Stimulated activated CD8-positive, alpha-beta memory T cell treated with anti-CD3 and anti-CD28 coated beads, Interleukin-7, amount 100 ng/mL, for 4 hours (primary cell): ENCODE measurements around the gene MAPKBP1.

Source experiments
- DNase-seq, 2 donors: peaks; one replicate each; pipeline ENCODE4 v3.0.0-alpha.2; 2020; ENCODE audit warnings: low read depth in 2 of 2

MAPKBP1 gene

DNA sequence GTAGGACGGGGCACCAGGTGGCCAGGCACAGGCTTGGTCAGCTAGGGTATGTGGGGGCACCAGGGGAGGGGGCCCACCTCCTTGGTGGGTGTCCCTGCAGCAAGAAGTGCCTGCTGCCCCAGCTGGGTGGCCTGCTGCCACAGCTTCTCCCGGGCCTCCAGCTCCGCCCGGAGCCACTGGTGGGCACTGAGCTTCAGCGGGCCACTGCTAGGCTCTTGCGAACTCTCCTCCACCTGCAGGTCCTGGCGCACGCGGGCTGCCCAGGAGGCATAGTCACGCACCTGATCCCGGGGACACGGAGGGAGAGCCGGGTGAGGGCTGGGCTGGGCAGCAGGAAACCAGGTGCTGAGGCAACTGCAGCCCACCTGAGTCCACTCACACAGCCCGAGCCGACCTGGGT is 94.0 kb downstream of the MAPKBP1 start:
- no peak for DNase-seq

DNA sequence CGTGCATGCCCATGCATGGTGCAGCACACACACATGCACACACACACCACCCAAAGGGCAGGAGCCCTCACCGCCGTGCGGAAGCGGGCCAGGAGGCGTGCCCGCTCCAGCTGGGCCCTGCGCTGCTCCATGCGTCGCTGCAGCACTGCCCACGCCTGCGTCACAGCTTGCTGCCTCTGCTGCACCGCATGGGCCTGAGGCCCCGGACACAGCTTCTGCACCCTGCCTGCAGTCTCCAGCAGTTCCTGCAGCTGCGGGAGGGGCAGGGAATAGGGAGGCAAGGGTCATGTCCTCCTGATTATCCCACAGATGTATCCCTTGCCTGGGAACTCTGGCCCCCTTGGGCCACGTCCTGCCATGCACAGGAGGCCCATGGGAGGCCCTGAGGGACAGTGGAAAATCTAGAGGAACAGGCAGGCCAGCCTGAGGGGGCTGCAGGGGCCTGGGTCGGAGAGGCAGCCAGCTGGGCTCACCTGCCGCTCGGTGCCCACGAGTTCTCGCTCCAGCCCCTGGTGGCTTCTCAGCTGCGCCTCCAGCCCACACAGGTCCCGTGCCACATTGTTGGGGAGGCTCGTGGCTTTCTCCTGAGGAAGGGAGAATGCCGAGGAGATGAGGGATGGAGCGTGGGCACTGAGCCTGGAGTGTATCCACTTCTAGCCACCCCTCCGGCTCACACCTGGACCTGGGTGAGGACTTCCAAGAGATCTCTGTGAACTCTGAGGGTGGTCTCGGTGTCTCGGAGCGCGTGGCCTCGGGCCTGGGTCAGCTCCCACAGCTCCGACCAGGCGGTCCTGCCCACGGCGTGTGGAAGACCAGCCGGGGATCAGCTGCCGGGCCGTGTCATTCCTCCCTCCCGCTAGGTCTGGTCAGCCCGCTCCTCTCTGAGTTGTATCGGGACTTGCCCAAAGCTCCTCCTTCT is 95.7 kb downstream of the MAPKBP1 start:
- no peak for DNase-seq

DNA sequence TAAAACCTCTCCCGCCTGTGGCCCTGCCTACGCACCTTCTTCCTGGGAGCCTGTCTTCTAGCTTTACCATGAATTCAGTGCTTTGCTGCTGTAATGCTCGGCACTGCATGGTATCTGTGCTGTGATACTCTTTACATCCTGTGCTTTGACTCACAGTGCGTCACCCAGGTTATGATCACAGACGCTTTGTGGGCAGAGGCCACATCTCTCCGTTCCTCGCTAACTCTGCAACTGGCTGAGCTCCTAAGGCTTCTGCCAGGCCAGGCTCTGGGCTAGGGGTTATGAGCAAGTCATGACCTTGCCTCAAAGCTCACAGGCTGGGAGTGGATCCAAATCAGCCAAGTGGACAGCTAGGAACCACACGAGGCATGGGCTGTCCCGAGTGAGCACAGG is 96.4 kb downstream of the MAPKBP1 start:
- DNase-seq: peak; percentile 28 to 53

DNA sequence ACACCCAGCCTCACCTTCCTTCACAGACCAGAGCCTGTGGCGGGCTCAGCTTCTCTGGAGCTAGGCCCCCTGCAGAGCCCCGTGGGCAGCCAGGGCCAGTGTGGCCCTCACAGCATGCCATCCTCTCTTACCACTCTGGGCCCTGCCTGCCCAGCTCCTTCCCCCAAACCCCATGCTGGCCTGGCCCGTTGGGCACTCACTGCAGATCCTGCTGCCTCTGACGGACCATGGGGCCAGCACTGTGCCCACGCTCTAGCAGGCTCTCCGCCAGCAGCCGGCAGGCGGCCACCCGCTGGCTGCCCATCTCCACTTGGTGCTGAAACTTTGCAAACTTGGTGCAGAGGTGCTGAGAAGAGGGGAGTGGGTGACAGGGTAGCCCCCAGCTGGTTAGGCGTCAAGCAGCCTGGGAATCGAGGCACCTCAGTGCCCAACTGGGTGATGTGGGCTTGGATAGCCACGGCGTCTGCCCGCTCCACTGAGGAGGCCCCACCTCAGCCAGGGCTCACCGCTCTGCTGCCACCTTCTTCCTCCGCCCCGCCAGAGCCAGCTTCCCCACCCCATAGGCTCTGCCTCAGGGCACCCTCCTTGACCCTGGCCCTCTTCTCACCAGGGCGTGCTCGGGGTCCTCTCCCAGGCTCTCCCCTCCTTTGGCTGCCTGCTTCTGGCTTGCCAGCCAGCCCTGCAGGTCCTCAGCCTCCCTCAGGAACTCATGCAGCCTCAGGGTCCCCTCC is 97.1 kb downstream of the MAPKBP1 start:
- DNase-seq: no peak

DNA sequence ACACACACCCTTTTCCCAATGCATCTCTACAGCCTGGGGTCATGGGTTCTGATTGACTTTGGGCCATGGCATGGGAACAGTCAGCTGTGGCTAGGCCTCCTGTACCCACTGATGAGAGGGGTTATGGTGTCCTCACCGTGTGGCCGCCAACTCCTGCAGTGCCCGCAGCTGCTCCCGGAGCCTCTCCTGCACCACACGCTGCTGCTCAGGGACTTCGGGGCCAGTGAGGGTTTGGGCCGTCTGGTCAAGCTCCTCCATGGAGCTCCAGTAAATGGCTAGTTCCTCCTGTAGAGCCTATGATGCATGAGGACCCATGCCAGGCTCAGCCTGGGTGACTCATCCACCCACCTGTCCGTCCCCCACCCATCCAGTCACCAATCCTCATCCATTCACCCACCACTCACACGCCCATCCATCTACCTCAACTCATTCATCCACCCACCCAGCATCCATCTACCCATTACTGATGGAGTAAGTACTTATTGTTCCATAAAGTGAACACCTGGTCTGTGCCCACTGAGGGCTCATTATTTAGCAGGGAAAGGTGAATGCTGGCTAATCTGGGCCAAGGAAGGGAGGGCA is 98.0 kb downstream of the MAPKBP1 start:
- DNase-seq: no peak

GRCh38 chr15:41873711-41874110 is 99.4 kb downstream of the MAPKBP1 start:
- DNase-seq: no peak

GRCh38 chr15:41874736-41875135 is 100.5 kb downstream of the MAPKBP1 start:
- DNase-seq: no peak

DNA sequence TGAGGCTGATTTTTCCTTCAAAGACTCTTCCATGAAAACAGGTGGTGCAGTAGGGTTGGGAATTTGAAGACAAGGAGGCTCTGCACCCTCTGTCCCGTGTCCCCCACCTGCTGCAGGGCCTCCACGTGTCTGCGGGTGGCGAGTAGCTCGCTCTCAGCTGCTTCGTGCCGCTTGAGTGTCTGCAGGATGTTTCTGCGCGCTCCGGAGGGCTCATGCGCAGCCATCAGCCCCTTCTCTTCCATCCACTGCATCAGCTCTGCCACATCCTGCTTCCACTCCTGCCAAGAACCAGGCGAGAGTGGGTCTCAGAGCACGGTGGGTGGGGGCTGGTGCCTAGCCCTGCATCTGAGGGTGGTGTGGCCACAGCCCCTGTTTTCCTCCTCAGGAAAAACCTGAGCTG is 101.7 kb downstream of the MAPKBP1 start:
- no peak for DNase-seq

GRCh38 chr15:41876689-41877088 is 102.4 kb downstream of the MAPKBP1 start:
- DNase-seq: no peak
